Loucy (cell line): ENCODE data around the gene UPK3A.

Experiments used
- CTCF ChIP-seq: fragments of 200-600 bp; sonication (generic); conservative IDR thresholded peaks from 2 replicates; pipeline ENCODE4 v1.5.1; 2014; ENCODE audit warnings: mild to moderate bottlenecking, antibody characterized with exemption, low read length
- EZH2phosphoT487 ChIP-seq: fragments of 200-600 bp; IDR thresholded peaks from 2 replicates; pipeline ENCODE4 v1.6.1; 2018; ENCODE audit warnings: antibody characterized with exemption, mild to moderate bottlenecking, moderate library complexity, borderline replicate concordance

GRCh38 chr22:45322873-45323525 is 38.2 kb downstream of the UPK3A start:
- TF ChIP-seq CTCF (no peak), EZH2phosphoT487 (no peak)
